Neural cell (in vitro differentiated cells): ENCODE results near the gene IP6K3.

Source experiments
- EP300 ChIP-seq: fragments of 450-650 bp; conservative IDR thresholded peaks from 2 replicates; pipeline ENCODE4 v1.6.1; 2014; ENCODE audit warnings: antibody characterized with exemption, mild to moderate bottlenecking, moderate library complexity; ENCODE audit not compliant: poor library complexity, severe bottlenecking
- EZH2 ChIP-seq: fragments of 200-600, 300-800 bp; shearing (Covaris generic), sonication (generic); IDR thresholded peaks from 2 replicates; pipeline ENCODE4 v1.6.1; 2014; ENCODE audit warnings: antibody characterized with exemption, low read length, borderline replicate concordance, mild to moderate bottlenecking; ENCODE audit not compliant: insufficient read depth, poor library complexity, severe bottlenecking
- RAD21 ChIP-seq: fragments of 450-650 bp; conservative IDR thresholded peaks from 2 replicates; pipeline ENCODE4 v1.6.1; 2014; ENCODE audit warnings: antibody characterized with exemption, mild to moderate bottlenecking, moderate library complexity
- TAF1 ChIP-seq: IDR thresholded peaks from 2 replicates; pipeline ENCODE4 v1.6.1; 2012; ENCODE audit warnings: low read depth
- TF ChIP-seq, protein P1 (sequence below): fragments of 450-650 bp; IDR thresholded peaks from 2 replicates; pipeline ENCODE4 v1.5.1; 2014; ENCODE audit warnings: antibody characterized with exemption, mild to moderate bottlenecking, moderate library complexity; ENCODE audit not compliant: poor library complexity, severe bottlenecking

DNA sequence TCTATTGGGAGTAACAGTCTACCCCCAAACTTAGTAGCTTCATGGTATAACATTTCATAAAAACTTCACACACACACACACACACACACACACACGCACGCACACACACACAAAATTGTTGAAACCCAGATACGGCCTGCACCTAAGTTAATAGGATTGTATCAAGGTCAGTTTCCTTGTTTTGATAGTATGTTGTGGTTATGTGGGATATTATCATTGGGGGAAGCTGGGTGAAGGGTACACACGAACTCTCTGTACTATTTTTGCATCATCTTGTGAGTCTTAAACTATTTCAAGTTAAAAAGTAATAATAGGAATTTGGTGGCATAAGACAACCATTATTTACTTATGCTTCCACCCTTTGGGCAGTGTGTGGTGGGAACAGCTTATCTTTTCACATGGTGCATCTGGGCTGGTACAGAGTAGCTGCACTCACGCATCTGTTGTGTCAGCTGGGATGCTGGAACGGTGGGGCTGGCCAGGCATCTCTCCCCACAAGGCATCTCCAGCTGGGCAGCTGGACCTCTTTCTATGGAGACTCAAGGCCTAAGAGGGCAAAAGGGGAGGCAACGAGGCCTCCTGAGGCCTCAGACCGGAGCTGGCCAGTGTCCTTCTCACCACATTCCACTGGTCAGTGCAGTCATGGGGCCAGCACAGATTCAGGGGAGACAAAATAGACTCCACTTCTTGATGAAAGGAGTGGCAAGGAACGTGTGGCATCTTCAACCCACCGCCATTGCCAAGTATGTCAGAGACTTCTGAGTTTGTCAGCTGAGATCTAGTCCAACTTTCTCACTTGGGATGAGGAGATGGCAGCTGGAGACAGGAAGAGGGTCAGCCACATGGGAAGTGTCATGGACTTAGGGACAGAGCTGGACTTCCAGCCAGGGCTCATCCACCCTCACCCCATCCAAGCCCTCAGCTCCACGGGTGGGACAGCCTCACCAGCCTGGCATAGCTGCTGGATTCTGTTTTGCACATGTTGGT is 20.5 kb upstream of the IP6K3 start:
- TF ChIP-seq EZH2: no peak
- TF ChIP-seq, protein P1, sequence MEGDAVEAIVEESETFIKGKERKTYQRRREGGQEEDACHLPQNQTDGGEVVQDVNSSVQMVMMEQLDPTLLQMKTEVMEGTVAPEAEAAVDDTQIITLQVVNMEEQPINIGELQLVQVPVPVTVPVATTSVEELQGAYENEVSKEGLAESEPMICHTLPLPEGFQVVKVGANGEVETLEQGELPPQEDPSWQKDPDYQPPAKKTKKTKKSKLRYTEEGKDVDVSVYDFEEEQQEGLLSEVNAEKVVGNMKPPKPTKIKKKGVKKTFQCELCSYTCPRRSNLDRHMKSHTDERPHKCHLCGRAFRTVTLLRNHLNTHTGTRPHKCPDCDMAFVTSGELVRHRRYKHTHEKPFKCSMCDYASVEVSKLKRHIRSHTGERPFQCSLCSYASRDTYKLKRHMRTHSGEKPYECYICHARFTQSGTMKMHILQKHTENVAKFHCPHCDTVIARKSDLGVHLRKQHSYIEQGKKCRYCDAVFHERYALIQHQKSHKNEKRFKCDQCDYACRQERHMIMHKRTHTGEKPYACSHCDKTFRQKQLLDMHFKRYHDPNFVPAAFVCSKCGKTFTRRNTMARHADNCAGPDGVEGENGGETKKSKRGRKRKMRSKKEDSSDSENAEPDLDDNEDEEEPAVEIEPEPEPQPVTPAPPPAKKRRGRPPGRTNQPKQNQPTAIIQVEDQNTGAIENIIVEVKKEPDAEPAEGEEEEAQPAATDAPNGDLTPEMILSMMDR: no peak
- TF ChIP-seq TAF1: no peak
- no peak for TF ChIP-seq RAD21
- TF ChIP-seq EP300: no peak
